Bronchial epithelial cell (primary cell): Measurements from ENCODE around the gene TMEM94. TPM values are rescaled to one million over a fixed set of nuclear protein-coding genes. Genes with fewer than 3 reads are reported as not detected.

ENCODE experiments used
- DNase-seq: peaks from one replicate; pipeline ENCODE4 v3.0.0-alpha.2; 2010; ENCODE audit warnings: low read depth
- FAIRE-seq: peaks from 2 replicates; lab custom pipeline; 2011; peaks lifted over from hg19 to GRCh38; lab: Jason Lieb, UNC
- H3K27me3 ChIP-seq: 2 replicates; pipeline ENCODE4 v1.5.1; 2011; ENCODE audit warnings: low read length; ENCODE audit not compliant: control insufficient read depth, insufficient read depth
- H3K36me3 ChIP-seq: 2 replicates; pipeline ENCODE4 v1.5.1; 2011; ENCODE audit warnings: low read length; ENCODE audit not compliant: control insufficient read depth, insufficient read depth
- H3K4me3 ChIP-seq: 2 replicates; pipeline ENCODE4 v1.5.1; 2011; ENCODE audit warnings: mild to moderate bottlenecking, low read depth, low read length, control low read depth
- CTCF ChIP-seq: IDR thresholded peaks from 2 replicates; pipeline ENCODE4 v1.5.1; 2011; ENCODE audit warnings: mild to moderate bottlenecking, moderate library complexity, low read length, control low read depth, inconsistent platforms; ENCODE audit not compliant: insufficient read depth, severe bottlenecking
- total RNA-seq: library from RNA; depleted of rRNA; stranded (reverse); fragments of >200 nt; gene quantifications from 2 replicates; pipeline ENCODE4 v1.2.1, GENCODE V29; 2014

The TMEM94 gene
- total RNA-seq, 1 donor from 2014 or later: 13.7 TPM

GRCh38 chr17:75514299-75514918 lies 58.0 kb downstream of the TMEM94 start:
- DNase-seq (peak; percentile 70), FAIRE-seq (no peak)
- TF ChIP-seq CTCF: no peak

DNA sequence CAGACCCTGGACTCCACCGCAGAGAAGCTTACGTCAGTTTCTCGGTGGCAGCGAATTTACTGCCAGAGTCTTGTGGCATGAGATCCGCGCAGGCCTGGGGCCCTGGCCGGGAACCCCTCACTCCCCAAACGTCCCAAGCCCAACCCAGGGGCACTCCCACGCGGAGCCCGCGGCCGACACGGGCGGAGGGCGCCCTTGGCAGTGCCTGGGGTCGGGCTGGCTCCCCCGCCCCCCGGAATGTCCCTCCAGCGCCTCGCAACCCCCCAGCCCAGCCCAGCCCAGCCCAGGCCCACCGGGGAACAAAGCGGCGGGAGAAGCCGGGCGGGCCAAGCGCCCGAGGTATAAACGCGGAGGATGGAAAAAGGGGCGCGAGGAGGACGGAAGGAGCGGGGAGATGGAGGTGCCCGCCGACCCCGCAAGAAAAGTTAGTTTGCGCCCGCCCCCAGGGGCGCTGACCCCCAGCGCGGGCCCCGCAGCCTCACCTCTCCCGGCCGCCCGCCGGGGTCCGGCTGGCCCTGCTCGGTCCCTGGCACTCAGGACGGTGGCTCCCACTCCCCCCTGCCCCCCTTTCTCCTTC lies 58.6 kb downstream of the TMEM94 start:
- no peak for TF ChIP-seq CTCF
- H3K27me3 ChIP-seq: no peaks in the 10 kb centered on the region
- H3K4me3 ChIP-seq: peak overlapping the region; percentile 75
- DNase-seq (no peak), FAIRE-seq (no peak)
- peaks cover 6% of the 10 kb centered on the region for H3K36me3 ChIP-seq

More at GRCh38 chr17:75514299-75514918, 58.0 kb downstream of the TMEM94 start:
- Histone ChIP-seq H3K36me3 (peaks cover 4% of the 10 kb centered on the region), H3K4me3 (peak overlapping the region; percentile 75), H3K27me3 (no peaks in the 10 kb centered on the region)

DNA sequence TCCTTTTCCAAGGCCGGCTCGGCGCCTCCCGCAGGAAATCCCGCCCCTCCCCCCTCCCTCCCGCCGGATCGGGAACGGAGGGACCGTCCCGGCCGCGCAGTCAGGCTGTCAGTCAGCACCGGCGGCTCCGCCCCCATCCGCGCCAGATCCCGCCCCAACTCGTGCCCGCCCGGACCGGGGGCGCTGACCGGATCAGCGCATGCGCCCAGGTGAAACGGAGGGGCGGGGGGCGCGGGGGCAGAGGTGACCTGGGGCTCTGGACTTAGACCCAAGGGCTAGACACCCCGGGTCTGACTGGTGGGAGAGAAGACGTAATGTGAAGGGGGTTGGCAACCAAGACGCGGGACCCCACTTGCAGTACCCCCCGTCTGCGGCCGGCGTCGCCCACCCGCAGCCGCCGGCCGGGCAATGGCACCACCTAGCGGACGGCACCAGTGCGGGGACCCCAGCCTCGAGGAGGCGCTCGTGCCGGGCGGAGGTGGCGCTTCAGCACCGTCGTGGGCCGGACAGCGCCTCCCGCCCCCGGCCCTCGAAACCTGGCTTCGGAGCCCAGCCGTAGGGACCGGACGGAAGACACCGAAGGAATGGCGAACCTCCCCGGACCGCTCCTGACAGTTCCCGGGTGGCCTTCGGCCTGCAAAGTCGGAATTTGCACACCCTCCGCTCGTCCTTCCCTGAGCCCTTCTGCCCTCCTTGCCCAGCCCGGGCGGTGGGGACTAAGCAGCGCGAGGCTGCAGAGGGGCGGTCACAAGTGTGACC lies 59.2 kb downstream of the TMEM94 start, which contains the start of gene CASKIN2:
Gene CASKIN2, minus strand, starts transcription at position 42 of the 759 bp plus-strand sequence. CDS start 1,733 bp downstream, outside the sequence.
- Histone ChIP-seq H3K36me3 (peaks cover 6% of the 10 kb centered on the region), H3K27me3 (no peaks in the 10 kb centered on the region), H3K4me3 (peak within 1 kb of the TSS; percentile 75)
- FAIRE-seq (no peak), DNase-seq (peak; percentile 70)
- TF ChIP-seq CTCF: peak; percentile 100

GRCh38 chr17:75516255-75516618 lies 59.8 kb downstream of the TMEM94 start, which contains the start of gene TSEN54:
TSS of gene TSEN54 (plus strand) at chr17:75516528. CDS start at chr17:75516561, 33 bp downstream.
- peak; percentile 73 for DNase-seq
- H3K27me3 ChIP-seq: no peaks in the 10 kb centered on the region
- FAIRE-seq: no peak
- peaks cover 6% of the 10 kb centered on the region for H3K36me3 ChIP-seq
- TF ChIP-seq CTCF: no peak
- H3K4me3 ChIP-seq: peak within 1 kb of the TSS; percentile 75

DNA sequence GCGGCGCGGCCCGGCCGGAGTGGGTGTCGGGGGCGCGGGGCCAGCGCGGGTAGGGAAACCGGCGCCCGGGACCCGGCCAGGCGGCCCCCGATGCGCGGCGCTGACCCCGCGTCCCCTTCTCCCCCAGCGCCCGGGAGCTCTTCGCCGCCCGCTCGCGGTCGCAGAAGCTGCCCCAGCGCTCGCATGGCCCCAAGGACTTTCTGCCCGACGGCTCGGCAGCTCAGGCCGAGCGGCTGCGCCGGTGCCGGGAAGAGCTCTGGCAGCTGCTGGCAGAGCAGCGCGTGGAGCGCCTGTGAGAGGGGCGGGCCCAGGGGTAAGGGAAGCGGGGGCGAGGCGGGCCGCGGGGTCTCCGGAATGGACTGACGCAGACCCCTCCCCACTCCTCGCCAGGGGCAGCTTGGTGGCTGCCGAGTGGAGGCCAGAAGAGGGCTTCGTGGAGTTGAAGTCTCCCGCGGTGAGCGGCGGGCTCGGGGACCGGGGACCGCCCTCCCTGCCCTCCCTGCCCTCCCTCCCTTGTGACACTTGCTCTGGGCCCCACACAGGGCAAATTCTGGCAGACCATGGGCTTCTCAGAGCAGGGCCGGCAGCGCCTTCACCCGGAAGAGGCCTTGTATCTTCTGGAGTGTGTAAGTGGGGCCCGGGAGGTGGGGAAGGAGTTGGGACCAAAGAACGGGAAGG lies 60.3 kb downstream of the TMEM94 start:
- Histone ChIP-seq H3K36me3 (peaks cover 6% of the 10 kb centered on the region), H3K27me3 (no peaks in the 10 kb centered on the region), H3K4me3 (peak overlapping the region; percentile 75)
- no peak for TF ChIP-seq CTCF
- FAIRE-seq (no peak), DNase-seq (no peak)
